IMR-90 (cell line): ENCODE data around the gene MYPOP. TPM values are rescaled to one million over a fixed set of nuclear protein-coding genes. Genes with fewer than 3 reads are reported as not detected.
A peak's percentile ranks its signal among the peaks of the same experiment; 100 is the strongest.

Experiments
- ATAC-seq: fragments of 200-7000 bp; cut with Tn5 transposase; 2 replicates; pipeline ENCODE4 v1.9.1; 2020; ENCODE audit warnings: low read depth, mild to moderate bottlenecking, moderate library complexity
- BruUV-seq: library from RNA; stranded (reverse); fragments of 400-500 nt; replicated peaks from 2 replicates; lab custom pipeline; 2021; lab: Mats Ljungman, UMichigan
- CTCF ChIA-PET: fragments of 300-600 bp; formaldehyde crosslinking; extraction: SDS; loops from one replicate; lab custom pipeline; 2021; ENCODE audit warnings: antibody characterized with exemption; lab: Yijun Ruan, JAX
- POLR2A ChIA-PET: fragments of 300-600 bp; sonication (Branson Sonifier 250); formaldehyde crosslinking; loops from one replicate; lab custom pipeline; 2022; ENCODE audit warnings: antibody characterized with exemption; ENCODE audit not compliant: unreplicated experiment; lab: Charles Lee
- DNase-seq: peaks from one replicate; pipeline ENCODE4 v3.0.0; 2013
- H2AFZ ChIP-seq: replicated peaks from 2 replicates; pipeline ENCODE3; 2013; ENCODE audit warnings: low read length, mild to moderate bottlenecking; ENCODE audit not compliant: poor library complexity
- H2AK5ac ChIP-seq: 2 replicates; pipeline ENCODE4 v1.6.1; 2013; ENCODE audit warnings: low read depth, low read length, inconsistent platforms
- H2AK9ac ChIP-seq: replicated peaks from 2 replicates; pipeline ENCODE3; 2013; ENCODE audit warnings: mild to moderate bottlenecking, low read depth, low read length, moderate library complexity; ENCODE audit not compliant: poor library complexity
- H2BK120ac ChIP-seq: 2 replicates; pipeline ENCODE4 v1.6.1; 2013; ENCODE audit warnings: low read depth, low read length, inconsistent platforms
- H2BK15ac ChIP-seq: 3 replicates; pipeline ENCODE4 v1.6.1; 2013; ENCODE audit warnings: low read depth, low read length, inconsistent platforms
- H2BK20ac ChIP-seq: 2 replicates; pipeline ENCODE4 v1.6.1; 2013; ENCODE audit warnings: low read depth, mild to moderate bottlenecking, inconsistent platforms, low read length, moderate library complexity
- H2BK5ac ChIP-seq: 2 replicates; pipeline ENCODE4 v1.6.1; 2013; ENCODE audit warnings: mild to moderate bottlenecking, low read depth, low read length, inconsistent platforms; ENCODE audit not compliant: poor library complexity, severe bottlenecking
- H3K14ac ChIP-seq: replicated peaks from 2 replicates; pipeline ENCODE4 v1.6.1; 2013; ENCODE audit warnings: low read depth, low read length, inconsistent platforms
- H3K18ac ChIP-seq: 2 replicates; pipeline ENCODE4 v1.6.1; 2013; ENCODE audit warnings: low read depth, low read length, control low read depth
- H3K23ac ChIP-seq: 2 replicates; pipeline ENCODE4 v1.6.1; 2013; ENCODE audit warnings: low read depth, low read length, inconsistent platforms
- H3K27ac ChIP-seq: 2 replicates; pipeline ENCODE4 v1.5.1; 2013; ENCODE audit warnings: mild to moderate bottlenecking, control low read depth, low read length; ENCODE audit not compliant: insufficient read depth
- H3K27me3 ChIP-seq: 2 replicates; pipeline ENCODE4 v1.6.1; 2013; ENCODE audit warnings: low read length; ENCODE audit not compliant: control insufficient read depth, insufficient read depth
- H3K36me3 ChIP-seq: 2 replicates; pipeline ENCODE4 v1.6.1; 2013; ENCODE audit warnings: low read length, mixed read lengths; ENCODE audit not compliant: control insufficient read depth, insufficient read depth
- H3K4ac ChIP-seq: 2 replicates; pipeline ENCODE4 v1.6.1; 2013; ENCODE audit warnings: low read depth, low read length, inconsistent platforms
- H3K4me1 ChIP-seq: 2 replicates; pipeline ENCODE4 v1.6.1; 2013; ENCODE audit warnings: low read length, mixed read lengths; ENCODE audit not compliant: control insufficient read depth, insufficient read depth
- H3K4me2 ChIP-seq: 2 replicates; pipeline ENCODE4 v1.6.1; 2013; ENCODE audit warnings: low read depth, mild to moderate bottlenecking, control low read depth, low read length, moderate library complexity
- H3K4me3 ChIP-seq: 2 replicates; pipeline ENCODE4 v1.5.1; 2013; ENCODE audit warnings: low read depth, mild to moderate bottlenecking, control low read depth, low read length, moderate library complexity; ENCODE audit not compliant: insufficient read depth
- H3K56ac ChIP-seq: 2 replicates; pipeline ENCODE4 v1.6.1; 2013; ENCODE audit warnings: low read length, inconsistent platforms; ENCODE audit not compliant: insufficient read depth; ENCODE audit errors: extremely low read depth
- H3K79me1 ChIP-seq, 2 experiments: 2 replicates each; pipeline ENCODE4 v1.6.1; 2013; ENCODE audit warnings: low read length in 2 of 2, inconsistent platforms in 1 of 2, low read depth in 1 of 2
- H3K9ac ChIP-seq: 2 replicates; pipeline ENCODE4 v1.6.1; 2013; ENCODE audit warnings: low read depth, low read length, control low read depth
- H3K9me1 ChIP-seq: 2 replicates; pipeline ENCODE4 v1.6.1; 2013; ENCODE audit warnings: low read length, inconsistent platforms; ENCODE audit not compliant: insufficient read depth
- H3K9me3 ChIP-seq: 2 replicates; pipeline ENCODE4 v1.6.1; 2013; ENCODE audit warnings: low read length; ENCODE audit not compliant: control insufficient read depth, insufficient read depth
- H4K20me1 ChIP-seq: 2 replicates; pipeline ENCODE4 v1.6.1; 2013; ENCODE audit warnings: low read length, inconsistent platforms; ENCODE audit not compliant: insufficient read depth
- H4K5ac ChIP-seq: 2 replicates; pipeline ENCODE4 v1.6.1; 2013; ENCODE audit warnings: mild to moderate bottlenecking, low read depth, low read length, control low read depth
- H4K8ac ChIP-seq, 2 experiments: 2 replicates each; pipeline ENCODE4 v1.6.1; 2013; ENCODE audit warnings: low read depth in 2 of 2, low read length in 2 of 2, control low read depth in 1 of 2, inconsistent platforms in 1 of 2
- H4K91ac ChIP-seq: 2 replicates; pipeline ENCODE4 v1.6.1; 2013; ENCODE audit warnings: low read depth, low read length, inconsistent platforms; ENCODE audit not compliant: insufficient read depth
- BHLHE40 ChIP-seq: fragments of 150-350 bp; IDR thresholded peaks from 2 replicates; pipeline ENCODE4 v1.6.1; 2016; ENCODE audit warnings: mild to moderate bottlenecking, low read depth, low read length
- CEBPB ChIP-seq: IDR thresholded peaks from 2 replicates; pipeline ENCODE4 v1.6.1; 2012; ENCODE audit warnings: low read depth, low read length, improper control_type of control experiment
- CHD1 ChIP-seq: IDR thresholded peaks from 2 replicates; pipeline ENCODE4 v1.6.1; 2012; ENCODE audit warnings: low read depth, low read length, improper control_type of control experiment
- CTCF ChIP-seq: conservative IDR thresholded peaks from 2 replicates; pipeline ENCODE4 v1.5.1; 2012; ENCODE audit warnings: mild to moderate bottlenecking, low read depth, low read length, improper control_type of control experiment
- MAZ ChIP-seq: IDR thresholded peaks from 2 replicates; pipeline ENCODE4 v1.6.1; 2012; ENCODE audit warnings: low read depth, mild to moderate bottlenecking, low read length, improper control_type of control experiment, moderate library complexity, borderline replicate concordance
- MXI1 ChIP-seq: IDR thresholded peaks from 2 replicates; pipeline ENCODE4 v1.6.1; 2012; ENCODE audit warnings: low read depth, mild to moderate bottlenecking, low read length, moderate library complexity, borderline replicate concordance
- NFE2L2 ChIP-seq: fragments of 150-350 bp; IDR thresholded peaks from 2 replicates; pipeline ENCODE4 v1.6.1; 2016; ENCODE audit warnings: low read depth, mild to moderate bottlenecking, low read length
- RAD21 ChIP-seq: IDR thresholded peaks from 2 replicates; pipeline ENCODE4 v1.6.1; 2012; ENCODE audit warnings: low read length, improper control_type of control experiment
- RCOR1 ChIP-seq: IDR thresholded peaks from 2 replicates; pipeline ENCODE4 v1.6.1; 2012; ENCODE audit warnings: mild to moderate bottlenecking, low read length, improper control_type of control experiment; ENCODE audit not compliant: insufficient replicate concordance
- RFX5 ChIP-seq: IDR thresholded peaks from 2 replicates; pipeline ENCODE4 v1.8.0; 2012; ENCODE audit warnings: low read depth, mild to moderate bottlenecking, low read length, moderate library complexity
- SMC3 ChIP-seq: fragments of 150-350 bp; IDR thresholded peaks from 2 replicates; pipeline ENCODE4 v1.6.1; 2016; ENCODE audit warnings: low read depth, mild to moderate bottlenecking, antibody characterized with exemption, low read length, moderate library complexity
- WGBS, 2 experiments: methylation state at CpG; one replicate each; pipeline versions ENCODE4 v1.1.5 to v1.1.7; 2013; ENCODE audit warnings: missing lambda C conversion rate in 2 of 2; ENCODE audit not compliant: insufficient read length in 1 of 2; ENCODE audit errors: extremely low coverage in 2 of 2; 5-methylcytosine and 5-hydroxymethylcytosine counted together
- dilution Hi-C: fragments of 300-500 bp; cut with HindIII; formaldehyde crosslinking; loops from one replicate; pipeline ENCODE4 v1.14.3; 2018; ENCODE audit warnings: low sequenced_read_pairs; ENCODE audit not compliant: unreplicated experiment
- in situ Hi-C: fragments of 300-500 bp; cut with MboI; formaldehyde crosslinking; loops from 3 replicates; pipeline ENCODE4 v1.14.3; 2019; ENCODE audit warnings: low sequenced_read_pairs, inconsistent platforms, mixed read lengths
- intact Hi-C: fragments of 100-400 bp; cut with micrococcal nuclease; formaldehyde crosslinking; loops from 2 replicates; pipeline ENCODE4 v1.10.0; 2022
- polyA plus RNA-seq, 3 experiments: library from polyadenylated mRNA; depleted of rRNA; stranded (reverse); fragments of >200 nt; gene quantifications; 2 replicates each; pipeline ENCODE4 v1.2.3, GENCODE V29; 2012; ENCODE audit warnings: low replicate concordance in 1 of 3
- total RNA-seq: library from RNA; depleted of rRNA; stranded (reverse); fragments of >200 nt; gene quantifications from 2 replicates; pipeline ENCODE4 v1.2.3, GENCODE V29; 2012
- TF ChIP-seq, protein P1 (sequence below): fragments of 150-350 bp; IDR thresholded peaks from 2 replicates; pipeline ENCODE4 v1.6.1; 2016; ENCODE audit warnings: low read depth, mild to moderate bottlenecking, low read length, moderate library complexity, borderline replicate concordance

MYPOP gene
- total and polyA plus RNA-seq, 2 of the 4 experiments (the other 2 are of a cell fraction), result 0.36 to 2.8 TPM

DNA sequence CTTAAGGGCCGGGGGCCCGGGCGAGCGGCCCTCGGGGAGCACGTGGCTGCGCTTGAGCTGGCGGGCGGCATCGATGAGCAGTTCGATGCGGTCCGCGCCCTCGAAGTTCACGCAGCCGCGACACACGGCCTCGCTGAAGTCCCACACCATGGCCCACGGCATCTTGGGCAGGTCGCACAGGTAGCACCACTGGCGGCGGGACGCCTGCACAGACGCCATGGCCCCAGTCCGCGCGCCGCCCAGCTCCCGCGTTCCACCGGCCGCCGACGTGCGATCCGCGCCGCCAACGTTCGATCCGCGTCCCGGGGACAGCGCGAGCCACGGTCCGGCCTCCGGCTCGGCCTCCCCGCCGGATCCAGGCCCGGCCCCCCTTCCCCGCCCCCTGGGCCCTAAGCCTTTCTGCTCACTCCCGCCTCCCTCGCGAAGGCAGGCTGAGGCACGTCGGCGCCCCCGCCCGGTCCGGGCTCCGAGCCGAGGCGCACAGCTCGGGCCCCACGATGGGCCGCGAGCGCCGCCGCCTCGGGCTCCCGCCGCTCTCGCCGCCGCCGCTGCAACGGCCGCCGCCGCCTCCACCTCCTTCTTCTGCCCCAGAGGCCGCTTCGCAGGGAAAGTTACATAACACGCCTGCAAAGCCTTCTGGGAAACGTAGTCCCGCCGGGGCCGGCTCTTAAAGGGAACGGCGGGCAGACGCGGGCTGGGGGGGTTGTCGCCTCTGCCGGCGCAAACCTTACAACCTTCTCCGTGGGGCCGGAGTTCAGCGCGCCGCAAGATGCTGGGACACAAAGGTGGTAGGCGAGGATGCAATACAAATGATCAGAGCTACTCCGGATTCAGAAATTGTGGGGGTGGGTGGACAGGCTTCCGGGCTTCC, 16.6 kb downstream of the MYPOP start, which contains the start of gene IRF2BP1:
IRF2BP1 (minus strand) TSS at position 586 of the 871 bp plus-strand sequence; CDS start at position 219, 367 bp downstream.
- Histone ChIP-seq H3K9me3 (no peaks in the 10 kb centered on the region), H3K9me1 (peaks cover 6% of the 10 kb centered on the region; the same call in 1 of the 2 replicates), H2BK15ac (peak within 1 kb of the TSS; percentile 55; the same call in 1 of the 3 replicates), H3K14ac (peak within 1 kb of the TSS; percentile 98), H3K9ac (peak within 1 kb of the TSS; percentile 89), H2BK20ac (no peak within 1 kb of the TSS), H2BK120ac (peak within 1 kb of the TSS; percentile 75), H3K79me1 (peaks cover 8 to 30% of the 10 kb centered on the region in 2 experiments), H4K91ac (peak within 1 kb of the TSS; percentile 97), H3K4me2 (peak within 1 kb of the TSS; percentile 86), H3K36me3 (peaks cover 8% of the 10 kb centered on the region; the same call in 1 of the 2 replicates), H3K4ac (peak within 1 kb of the TSS; percentile 97), H3K27me3 (no peaks in the 10 kb centered on the region), H3K18ac (peak within 1 kb of the TSS; percentile 68), H4K5ac (peak within 1 kb of the TSS; percentile 86), H2AK5ac (peak within 1 kb of the TSS; percentile 85), H3K4me3 (peak within 1 kb of the TSS; percentile 74), H2BK5ac (peak within 1 kb of the TSS; percentile 86), H3K23ac (peak within 1 kb of the TSS; percentile 65), H2AK9ac (peak within 1 kb of the TSS; percentile 93), H4K20me1 (peaks cover 15% of the 10 kb centered on the region), H3K4me1 (peaks cover 10% of the 10 kb centered on the region), H3K27ac (peak within 1 kb of the TSS; percentile 92), H4K8ac (peak within 1 kb of the TSS; percentile 99 to 100), H2AFZ (peak within 1 kb of the TSS; percentile 95), H3K56ac (peak within 1 kb of the TSS; percentile 75)
- ChIA-PET CTCF (no interaction called here), POLR2A (no interaction called here)
- intact Hi-C loops (loop anchor here (2.0 to 5.0 kb wide), 2 partner anchors 23 to 112 kb away; partner anchors contain the start of genes CCDC61 and SYMPK), in situ Hi-C loops (no loop called here), dilution Hi-C loops (no loop called here)
- ATAC-seq (peak; percentile 76), DNase-seq (peak; percentile 91)
- WGBS, 2 experiments, result 2% methylated on average over 44 of the region's 107 CpGs; no CpG with 5 or more reads in 1 of the 2 experiments
- no peak; the same call in 1 of the 2 replicates for TF ChIP-seq CHD1
- no peak for TF ChIP-seq SMC3
- no peak for TF ChIP-seq CTCF
- TF ChIP-seq NFE2L2, result no peak
- TF ChIP-seq RFX5, result no peak
- no peak for TF ChIP-seq BHLHE40
- TF ChIP-seq RAD21, result no peak
- peak; percentile 82 for TF ChIP-seq RCOR1
- peak; percentile 44; the same call in 1 of the 2 replicates for TF ChIP-seq MAZ
- TF ChIP-seq, protein P1, sequence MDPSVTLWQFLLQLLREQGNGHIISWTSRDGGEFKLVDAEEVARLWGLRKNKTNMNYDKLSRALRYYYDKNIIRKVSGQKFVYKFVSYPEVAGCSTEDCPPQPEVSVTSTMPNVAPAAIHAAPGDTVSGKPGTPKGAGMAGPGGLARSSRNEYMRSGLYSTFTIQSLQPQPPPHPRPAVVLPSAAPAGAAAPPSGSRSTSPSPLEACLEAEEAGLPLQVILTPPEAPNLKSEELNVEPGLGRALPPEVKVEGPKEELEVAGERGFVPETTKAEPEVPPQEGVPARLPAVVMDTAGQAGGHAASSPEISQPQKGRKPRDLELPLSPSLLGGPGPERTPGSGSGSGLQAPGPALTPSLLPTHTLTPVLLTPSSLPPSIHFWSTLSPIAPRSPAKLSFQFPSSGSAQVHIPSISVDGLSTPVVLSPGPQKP, result no peak
- peak; percentile 89 for TF ChIP-seq CEBPB
- TF ChIP-seq MXI1, result peak; percentile 9; the same call in 1 of the 2 replicates
- no TSS peak for BruUV-seq
